HG03039 (cell line): Measurements from ENCODE around the gene CCDC6.
"Not testable (repeated sequence)": the region's sequence is repeated elsewhere in the genome, so short reads cannot be mapped to it uniquely, and the experiment has no call there.

Source experiments
- ATAC-seq: cut with Tn5 transposase; IDR thresholded peaks from one replicate; pipeline ENCODE4 v1.9.1; 2021; ENCODE audit warnings: mild to moderate bottlenecking, moderate library complexity; ENCODE audit not compliant: unreplicated experiment

Gene CCDC6

DNA sequence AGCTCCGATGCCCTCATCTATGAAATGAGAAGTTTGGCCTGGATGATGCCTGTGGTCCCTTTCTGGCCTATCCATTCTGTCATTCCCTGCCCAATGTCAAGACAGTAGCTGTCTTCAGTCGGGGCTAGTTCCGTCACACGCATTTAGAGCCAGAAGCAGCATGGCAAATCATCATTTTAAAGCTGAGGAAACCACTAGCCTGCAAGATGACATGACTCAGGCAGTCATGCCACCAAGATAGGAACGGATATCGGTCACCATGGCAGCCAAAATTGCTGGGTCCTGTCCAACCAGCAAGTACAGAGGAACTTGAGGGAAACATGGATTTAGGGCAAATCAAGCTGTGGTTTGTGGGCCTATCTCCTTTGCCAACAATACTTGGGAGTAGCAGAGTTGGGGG lies 88.6 kb downstream of the CCDC6 start:
- ATAC-seq = no peak

DNA sequence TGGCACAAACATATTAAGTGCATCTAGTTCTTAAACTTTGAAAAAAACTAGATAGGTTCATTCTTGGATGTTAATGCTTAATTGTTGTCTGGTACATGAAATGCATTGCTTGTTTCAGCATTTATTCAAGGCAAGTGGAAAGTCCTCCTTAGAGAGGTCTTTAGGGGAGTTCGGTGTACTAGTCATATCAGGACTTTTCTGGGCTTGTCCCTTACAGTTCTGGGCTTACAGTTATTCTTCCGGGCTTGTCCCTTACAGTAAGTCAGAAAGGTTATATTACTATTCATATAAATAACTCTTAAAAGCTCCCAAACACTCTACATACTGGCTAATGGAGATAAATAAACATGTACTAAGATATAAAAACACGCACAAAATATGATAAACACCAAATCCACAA lies 91.5 kb downstream of the CCDC6 start:
- ATAC-seq = peak; percentile 84

DNA sequence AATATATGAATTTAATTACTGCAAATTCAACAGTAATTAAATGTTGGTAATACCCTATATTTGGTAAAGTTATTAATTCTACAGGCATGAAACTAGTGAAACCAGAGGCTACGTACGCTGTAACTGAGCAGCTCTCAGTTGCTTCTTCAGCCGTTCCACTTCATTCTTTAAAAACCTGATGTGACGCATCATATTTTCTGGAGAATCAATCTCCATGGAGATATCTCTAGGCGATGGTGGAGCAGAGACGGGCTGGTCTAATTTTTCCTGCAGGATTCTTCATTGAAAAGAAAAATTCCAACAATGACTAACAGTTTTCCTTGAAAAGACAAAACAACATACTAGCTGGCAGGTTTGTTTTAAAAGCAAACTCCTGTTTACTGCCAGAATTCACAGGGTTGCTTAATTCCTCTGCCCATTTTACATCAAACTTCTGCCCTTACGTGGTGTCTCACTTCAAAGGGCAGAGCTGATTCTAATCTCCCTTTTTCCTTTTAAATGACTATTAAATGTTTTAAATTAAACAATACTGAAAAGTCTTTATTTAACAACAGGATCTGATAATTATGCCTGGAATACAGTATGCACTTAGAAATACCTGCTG lies 93.7 kb downstream of the CCDC6 start:
- ATAC-seq = no peak

DNA sequence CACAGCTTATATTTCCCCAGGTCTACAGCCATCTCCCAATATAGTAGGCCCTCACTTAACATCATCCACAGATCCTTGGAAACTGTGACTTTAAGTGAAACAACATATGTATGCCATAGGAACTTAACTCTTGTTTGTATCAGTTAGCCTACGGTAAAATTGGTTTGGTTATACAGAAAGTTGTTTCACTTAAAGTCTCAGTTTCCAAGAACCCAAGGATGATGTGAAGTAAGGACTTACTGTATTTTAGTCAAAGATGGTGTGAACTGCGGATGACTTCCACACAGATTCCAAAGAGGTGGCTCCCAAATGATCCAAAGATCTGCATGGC lies 96.7 kb downstream of the CCDC6 start:
- no peak for ATAC-seq

DNA sequence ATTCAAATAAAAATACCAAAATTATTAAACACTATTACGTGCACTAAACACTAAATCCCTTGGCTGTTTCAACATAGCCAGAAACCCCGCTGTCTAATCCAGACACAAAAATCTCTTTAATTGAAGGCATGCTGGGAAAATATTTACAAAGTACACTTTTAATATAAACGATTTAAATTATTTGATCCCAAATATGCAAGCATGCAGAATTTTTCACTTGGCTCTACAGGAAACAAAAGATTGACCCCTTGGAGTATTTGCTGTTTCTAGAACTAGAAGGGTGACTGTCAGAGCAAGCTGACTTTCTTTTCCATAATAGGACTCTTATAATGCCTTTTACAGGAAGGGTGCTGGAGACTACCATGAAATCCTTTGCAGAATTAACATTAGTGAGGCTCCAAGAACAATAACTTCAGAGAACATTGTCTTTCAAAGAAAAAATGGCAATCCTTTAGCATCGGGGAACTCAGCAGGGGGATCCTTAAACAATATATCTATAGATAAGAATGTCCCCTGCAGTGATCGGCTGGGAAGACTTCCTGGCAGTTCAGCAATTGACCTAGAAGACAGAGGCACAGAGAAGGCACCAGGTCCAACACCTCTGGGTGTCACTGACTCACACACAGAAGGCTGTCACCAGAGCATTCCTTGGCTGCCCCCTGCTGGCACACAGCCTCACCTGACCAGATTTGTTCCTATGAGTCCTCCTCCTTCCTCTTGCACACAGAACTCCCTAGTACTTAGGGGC lies 97.3 kb downstream of the CCDC6 start:
- ATAC-seq = peak; percentile 91

DNA sequence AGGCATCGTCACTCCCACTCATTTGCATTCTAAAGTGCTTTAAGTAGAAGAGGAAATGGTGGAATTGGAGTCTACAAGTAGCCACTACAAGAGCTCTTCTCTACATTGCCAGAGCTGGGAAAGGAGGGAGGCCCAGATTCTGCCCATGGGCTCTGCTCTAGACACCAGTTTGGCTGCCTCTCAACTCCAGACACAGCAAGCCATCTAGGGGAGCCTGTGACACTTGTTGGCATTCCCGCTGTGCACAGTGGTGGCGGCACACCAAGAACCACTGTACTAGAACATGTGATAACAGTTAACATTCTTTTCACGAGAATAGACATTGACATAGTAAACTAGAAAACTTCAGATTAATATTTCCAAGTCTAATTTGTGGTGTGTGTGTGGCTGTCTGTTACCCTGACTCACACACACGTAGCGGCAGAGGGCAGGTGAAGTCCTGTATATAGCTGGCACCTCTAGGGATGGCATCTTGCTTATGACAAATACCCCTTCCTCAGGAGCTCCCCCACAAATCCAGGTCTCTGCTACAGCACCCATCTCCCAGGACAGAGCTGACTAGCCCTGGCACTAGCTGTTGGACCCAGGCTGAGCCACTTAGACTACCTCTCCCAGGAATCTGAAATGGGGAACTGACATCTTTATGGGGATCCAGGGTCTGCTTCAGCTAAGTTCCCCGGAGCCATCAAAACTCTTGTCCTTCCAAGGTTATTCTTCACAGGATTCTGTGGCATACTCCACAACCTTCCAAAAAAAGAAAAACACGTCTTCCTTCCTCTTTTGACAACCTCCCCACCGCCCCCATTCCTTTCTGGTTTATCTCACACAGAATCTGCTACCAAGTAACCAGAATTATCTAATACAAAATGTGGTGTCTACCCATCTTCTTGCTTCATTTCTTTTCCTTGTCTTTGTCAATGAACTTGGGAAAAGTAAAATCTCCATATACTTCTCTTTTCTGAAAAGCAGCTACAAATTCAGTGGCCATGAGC lies 98.4 kb downstream of the CCDC6 start:
- ATAC-seq = no peak

DNA sequence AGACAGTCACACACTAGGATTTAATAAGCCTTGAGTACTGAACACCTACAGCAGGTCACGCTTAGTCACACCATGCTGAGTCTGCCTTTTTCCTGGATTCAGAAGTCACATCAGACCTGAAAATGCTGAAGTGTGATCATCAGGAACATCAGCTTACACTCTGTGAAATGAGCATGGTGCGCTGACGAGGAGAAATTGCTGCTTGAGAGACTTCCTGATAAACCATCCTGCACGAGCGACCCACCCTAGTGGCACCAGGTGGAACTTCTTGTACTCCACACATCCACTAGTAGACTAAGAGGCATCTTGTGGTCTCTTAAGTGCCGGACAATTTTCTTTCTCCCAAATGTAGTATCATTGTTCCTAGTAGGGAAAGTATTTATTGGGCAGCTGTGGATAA lies 101.3 kb downstream of the CCDC6 start:
- no peak for ATAC-seq

DNA sequence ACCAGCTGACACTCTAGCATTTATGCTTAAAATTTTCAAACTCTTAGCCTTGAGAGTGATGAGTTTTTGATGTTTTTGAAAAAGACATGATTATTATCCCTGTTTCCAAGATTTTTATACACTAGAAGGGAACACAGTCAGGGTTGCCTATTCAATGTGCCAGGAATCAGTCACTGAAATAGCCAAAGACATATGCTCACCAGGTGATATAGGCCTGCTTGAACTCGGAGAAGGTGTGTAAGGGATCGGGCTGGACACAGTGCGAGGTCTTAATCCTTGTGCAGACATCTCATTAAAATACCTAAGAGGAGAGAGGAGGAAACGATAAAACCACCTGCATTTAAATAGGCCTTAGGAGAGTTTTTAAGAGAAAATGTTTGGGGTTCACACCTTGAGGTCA lies 102.1 kb downstream of the CCDC6 start:
- no peak for ATAC-seq

DNA sequence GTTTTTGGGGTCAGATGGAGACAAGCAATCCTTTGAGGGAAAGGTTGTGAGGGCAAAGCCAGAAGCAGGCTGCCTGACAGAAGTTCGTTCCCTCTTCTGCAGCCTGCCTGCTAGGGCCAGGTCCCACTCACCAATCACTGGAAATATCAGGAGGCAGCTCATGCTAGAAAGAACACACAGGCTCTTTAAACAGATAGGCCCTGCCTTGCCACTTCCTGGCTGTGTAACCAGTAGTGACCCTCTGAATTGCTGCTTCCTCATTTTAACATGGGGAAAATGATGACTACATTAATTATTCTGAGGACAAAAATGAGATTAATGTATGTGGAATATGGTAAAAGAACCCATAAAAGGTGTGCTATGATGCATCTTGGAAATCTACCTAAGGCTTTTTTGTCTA lies 102.6 kb downstream of the CCDC6 start:
- ATAC-seq = no peak

DNA sequence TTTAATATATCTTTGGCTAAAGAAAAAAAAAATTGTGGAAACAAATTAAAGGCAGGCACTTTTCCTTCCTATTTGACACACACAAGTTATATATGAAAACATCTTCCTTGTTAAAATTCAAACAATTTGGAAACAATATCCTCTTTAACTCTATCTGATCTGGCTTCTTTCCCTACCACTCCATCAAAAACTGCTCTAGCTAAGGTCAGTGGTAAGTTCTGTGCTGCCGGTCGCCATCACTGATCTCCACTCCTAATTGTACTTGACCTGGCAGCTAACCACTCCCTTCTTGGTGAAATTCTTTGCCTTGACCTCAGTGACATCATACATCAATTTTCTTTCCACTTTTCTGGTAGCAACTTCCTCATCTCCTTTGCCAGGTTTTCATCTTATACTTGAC lies 105.2 kb downstream of the CCDC6 start:
- ATAC-seq = no peak

DNA sequence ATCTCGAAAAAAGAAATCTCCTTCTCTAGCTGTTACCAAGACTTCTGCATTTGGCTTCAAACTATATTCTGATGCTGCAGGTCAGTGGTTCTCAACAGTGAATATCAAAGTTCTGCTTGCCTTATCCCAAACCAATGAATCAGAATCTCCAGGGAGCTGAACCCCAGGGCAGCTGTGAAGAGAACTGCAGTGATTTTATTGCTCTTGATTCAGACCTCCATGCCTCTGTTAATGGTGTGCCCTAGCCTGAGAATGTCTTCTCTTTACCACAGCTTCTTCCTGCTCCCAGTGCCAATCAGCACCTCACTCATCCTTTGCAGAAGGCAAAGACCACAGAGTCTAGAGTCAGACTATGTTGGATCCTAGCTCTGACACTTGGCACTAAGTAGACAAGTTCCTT lies 106.9 kb downstream of the CCDC6 start:
- no peak for ATAC-seq

DNA sequence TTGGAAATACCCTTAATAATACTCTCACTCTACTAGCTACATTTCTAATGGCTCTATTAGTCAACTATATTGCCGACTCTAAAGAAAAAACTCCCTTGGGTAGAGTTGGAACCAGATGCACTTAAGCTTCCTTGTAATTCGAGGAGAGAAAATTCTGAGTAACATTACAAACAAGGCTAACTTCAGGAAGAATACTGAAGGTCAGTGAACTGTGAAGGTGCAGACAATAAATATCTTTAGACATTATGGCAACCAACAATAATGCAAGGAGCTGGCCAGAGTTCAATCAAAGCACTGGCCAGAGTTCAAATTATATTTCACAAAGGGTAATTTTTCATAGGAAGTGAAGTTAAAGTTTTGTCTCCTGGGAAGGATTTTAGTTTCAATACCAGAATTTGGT lies 112.4 kb downstream of the CCDC6 start:
- ATAC-seq = no peak

DNA sequence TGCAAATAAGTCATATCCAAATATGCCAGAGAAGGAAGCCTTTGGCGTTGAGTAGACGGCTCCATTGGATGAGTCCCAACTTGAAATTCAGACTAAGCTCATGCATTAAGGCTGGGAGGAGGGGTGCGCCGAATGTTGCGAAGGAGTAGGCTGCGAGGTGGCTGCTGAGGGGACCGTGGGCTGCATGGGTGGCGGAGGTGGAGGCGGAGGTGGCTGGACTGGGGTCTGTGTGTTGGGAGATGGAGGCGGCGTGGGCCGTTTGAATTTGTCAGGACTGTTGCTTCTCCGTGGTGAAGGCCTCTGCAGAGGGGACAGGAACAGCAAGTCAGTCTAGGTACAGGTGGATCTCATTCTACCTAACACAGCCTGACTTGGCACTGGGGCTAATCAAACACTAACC lies 113.5 kb downstream of the CCDC6 start:
- no peak for ATAC-seq

DNA sequence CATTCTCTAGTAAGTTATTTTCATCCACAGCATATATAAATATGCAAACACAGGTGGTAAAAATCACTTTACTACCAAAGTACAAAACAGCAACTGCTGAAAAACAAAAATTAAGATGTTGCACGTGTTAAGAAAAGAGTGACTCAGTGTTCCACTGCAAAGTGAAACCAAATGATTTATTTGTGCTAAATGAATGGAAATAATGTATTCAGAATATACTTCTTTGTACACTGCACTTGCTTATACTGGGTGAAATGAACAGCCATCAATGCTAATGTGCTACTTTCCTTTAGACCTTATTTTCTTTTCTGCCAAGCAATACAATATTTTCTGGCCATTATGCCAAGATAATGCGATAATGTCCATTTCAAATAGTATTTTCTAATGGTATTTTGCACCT lies 114.8 kb downstream of the CCDC6 start:
- no peak for ATAC-seq

DNA sequence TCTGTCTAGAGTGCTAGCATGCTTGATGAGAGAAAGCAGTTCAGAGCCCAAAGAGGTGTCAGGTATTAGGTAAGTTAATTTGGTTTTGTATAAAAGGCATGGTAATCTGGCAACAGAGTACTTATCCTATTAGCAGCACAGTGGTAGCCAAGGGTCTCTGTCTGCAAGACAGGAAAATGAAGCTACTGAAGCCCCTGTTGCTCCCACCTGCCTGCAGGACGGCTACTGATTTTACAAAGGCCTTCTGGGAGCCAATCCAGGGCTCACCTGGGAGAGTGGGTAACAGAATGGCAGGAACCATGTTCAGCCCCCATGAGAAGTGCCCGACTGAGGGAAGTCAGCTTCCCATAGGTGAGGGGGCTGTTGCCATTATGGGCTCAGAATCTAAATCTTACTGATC lies 116.3 kb downstream of the CCDC6 start:
- ATAC-seq = not testable (repeated sequence)

DNA sequence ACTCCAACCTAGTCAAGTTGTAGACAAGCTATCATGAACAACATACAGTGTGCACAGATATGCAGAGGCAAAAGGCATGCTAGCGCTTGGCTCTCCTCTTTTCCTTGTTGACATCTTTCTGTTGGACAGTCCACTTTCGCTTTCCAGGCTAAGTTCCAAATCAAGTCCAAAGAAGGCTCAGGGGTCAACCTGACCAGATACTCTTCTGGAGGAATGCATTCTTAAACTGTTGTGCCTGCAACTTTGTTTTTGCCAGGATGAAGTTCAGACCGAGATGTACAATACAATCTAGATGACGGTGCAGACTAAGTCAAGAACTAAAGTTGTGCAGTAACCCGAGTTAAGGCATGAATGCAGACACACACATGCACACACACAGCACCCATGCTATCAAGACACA lies 117.4 kb downstream of the CCDC6 start:
- ATAC-seq = not testable (repeated sequence)

DNA sequence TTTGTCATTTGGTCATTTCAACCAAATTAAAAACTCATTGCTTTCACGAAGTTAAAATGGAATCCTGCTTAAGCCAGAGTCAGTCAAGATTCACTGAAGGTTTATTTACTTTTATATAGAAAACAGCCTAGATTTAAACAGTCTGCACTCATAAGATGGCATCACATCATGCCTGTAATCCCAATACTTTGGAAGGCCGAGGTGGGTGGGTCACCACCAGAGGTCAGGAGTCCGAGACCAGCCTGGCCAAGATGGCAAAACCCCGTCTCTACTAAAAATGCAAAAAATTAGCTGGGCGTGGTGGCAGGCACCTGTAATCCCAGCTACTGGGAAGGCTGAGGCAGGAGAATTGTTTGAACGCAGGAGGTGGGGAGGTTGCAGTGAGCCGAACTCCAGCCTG lies 119.3 kb downstream of the CCDC6 start:
- not testable (repeated sequence) for ATAC-seq

DNA sequence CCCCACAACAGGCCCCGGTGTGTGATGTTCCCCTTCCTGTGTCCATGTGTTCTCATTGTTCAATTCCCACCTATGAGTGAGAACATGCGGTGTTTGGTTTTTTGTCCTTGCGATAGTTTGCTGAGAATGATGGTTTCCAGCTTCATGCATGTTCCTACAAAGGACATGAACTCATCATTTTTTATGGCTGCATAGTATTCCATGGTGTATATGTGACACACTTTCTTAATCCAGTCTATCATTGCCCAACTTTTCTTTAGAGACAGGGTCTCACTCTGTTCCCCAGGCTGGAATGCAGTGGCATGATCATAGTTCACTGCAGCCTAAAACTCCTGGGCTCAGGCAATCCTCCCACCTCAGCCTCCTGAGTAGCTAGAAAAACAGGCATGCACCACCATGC lies 120.9 kb downstream of the CCDC6 start:
- ATAC-seq = not testable (repeated sequence)

DNA sequence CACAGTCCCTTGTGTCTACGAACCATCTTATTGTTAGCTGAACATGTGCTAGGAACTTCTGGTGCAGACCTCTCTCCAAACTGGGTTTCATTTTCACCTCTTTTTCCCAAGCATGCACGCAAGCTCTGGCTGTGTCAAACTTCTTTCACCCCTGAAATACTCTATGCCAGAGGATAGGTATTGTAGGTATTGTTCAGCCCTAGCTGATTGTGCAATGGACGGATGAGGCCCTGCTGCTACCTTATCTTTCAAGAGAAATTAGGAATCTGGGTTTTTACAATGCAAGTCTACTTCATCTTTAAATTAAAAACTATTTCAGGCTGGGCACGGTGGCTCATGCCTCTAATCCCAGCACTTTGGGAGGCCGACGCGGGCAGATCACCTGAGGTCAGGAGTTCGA lies 124.8 kb downstream of the CCDC6 start:
- no peak for ATAC-seq

DNA sequence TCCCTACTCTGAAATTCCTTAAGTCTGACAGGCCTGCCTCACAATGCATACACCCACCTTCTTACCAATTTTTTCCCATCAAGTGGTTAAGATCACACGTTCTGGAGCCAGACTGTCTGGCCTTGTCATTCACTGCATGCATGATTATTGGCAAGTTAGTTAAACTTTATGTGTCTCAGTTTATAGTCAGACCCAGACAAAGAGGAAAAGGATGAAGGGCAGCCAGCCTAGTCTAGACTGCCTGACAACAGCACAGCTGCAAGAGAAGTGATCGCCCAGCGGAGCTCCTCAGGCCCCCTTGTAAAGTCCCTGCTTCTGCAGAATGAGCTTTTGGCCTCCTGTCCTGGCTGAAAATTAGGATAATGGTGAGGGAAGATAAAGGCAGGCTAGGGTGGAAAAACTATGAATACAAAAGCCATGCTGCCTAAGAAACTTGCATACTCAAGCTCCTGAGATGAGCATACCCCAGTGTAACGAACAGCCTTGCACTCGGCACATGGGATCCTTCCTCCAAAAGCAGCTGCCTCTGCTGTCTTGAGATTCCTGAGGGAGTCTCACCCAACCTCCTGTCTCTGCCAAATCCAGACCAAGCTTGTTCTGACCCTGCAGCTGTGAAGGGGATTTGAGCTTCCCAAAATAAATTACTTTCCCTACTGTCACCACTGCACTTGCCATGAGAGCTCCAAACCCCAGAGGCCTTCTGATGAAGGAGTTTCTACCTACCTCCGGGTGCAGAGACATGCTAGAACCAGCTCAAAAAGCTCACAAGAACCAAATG lies 126.4 kb downstream of the CCDC6 start:
- ATAC-seq = no peak

DNA sequence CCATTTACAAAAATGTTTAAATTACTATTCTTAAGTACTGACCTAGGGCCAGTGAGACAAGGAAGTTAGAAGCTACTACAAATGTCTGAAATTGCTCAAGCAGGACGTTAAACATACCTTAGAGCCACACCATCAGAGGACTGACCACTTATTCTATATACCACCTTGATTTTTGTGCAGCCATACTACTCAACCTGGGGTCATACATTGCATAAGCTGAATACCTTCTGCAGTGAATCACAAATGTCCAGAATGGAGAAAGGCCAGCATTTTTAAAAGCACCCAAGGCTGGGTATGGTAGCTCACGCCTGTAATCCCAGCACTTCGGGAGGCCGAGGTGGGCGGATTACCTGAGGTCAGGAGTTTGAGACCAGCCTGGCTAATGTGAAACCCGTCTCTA lies 131.9 kb downstream of the CCDC6 start:
- ATAC-seq = no peak
